K562 (cell line): Measurements from ENCODE around the gene SCO1. TPM values are rescaled to one million over a fixed set of nuclear protein-coding genes. Genes with fewer than 3 reads are reported as not detected.

Source experiments
- ATAC-seq: fragments of 200-7000 bp; cut with Tn5 transposase; 3 replicates; pipeline ENCODE4 v1.9.1; 2020; ENCODE audit warnings: moderate library complexity
- BruUV-seq: library from RNA; stranded (reverse); fragments of 400-500 nt; replicated peaks from 2 replicates; lab custom pipeline; 2021; lab: Mats Ljungman, UMichigan
- CTCF ChIA-PET: fragments of 300-600 bp; formaldehyde crosslinking; extraction: SDS; loops from one replicate; lab custom pipeline; 2021; ENCODE audit warnings: low intra/inter-chr PET ratio; lab: Yijun Ruan, JAX
- POLR2A ChIA-PET: fragments of 300-600, 350-650 bp; sonication (Branson Sonifier 250); formaldehyde crosslinking; extraction: SDS; loops from one replicate; lab custom pipeline; 2021; ENCODE audit warnings: antibody characterized with exemption, inconsistent platforms; lab: Yijun Ruan, JAX
- DNase-seq, 4 experiments: peaks; one replicate each; pipeline versions ENCODE4 v3.0.0 to v3.0.0-alpha.2; 2011 to 2018; ENCODE audit warnings: low spot score in 3 of 4, mixed read lengths in 3 of 4; ENCODE audit errors: extremely low read depth in 1 of 4
- FAIRE-seq: peaks from 2 replicates; lab custom pipeline; 2011; peaks lifted over from hg19 to GRCh38; lab: Jason Lieb, UNC
- H2AFZ ChIP-seq: 2 replicates; pipeline ENCODE4 v1.6.0; 2011; ENCODE audit warnings: low read depth, low read length, control low read depth, inconsistent platforms
- H3K27ac ChIP-seq: fragments of 200-600 bp; 3 replicates; pipeline ENCODE4 v1.8.0; 2011; ENCODE audit warnings: low read depth, mild to moderate bottlenecking, control low read depth, inconsistent platforms, low read length, moderate library complexity, mixed read lengths; ENCODE audit errors: extremely low read depth
- H3K27me3 ChIP-seq, 2 experiments: fragments of 300-600 bp in 1 of 2; 2 replicates in 1 of 2; 3 replicates in 1 of 2; pipeline versions ENCODE4 v1.6.0 to v1.8.0; 2011; ENCODE audit warnings: inconsistent platforms in 2 of 2, low read length in 2 of 2, mild to moderate bottlenecking in 1 of 2, mixed read lengths in 1 of 2, moderate library complexity in 1 of 2; ENCODE audit not compliant: control insufficient read depth in 2 of 2, insufficient read depth in 2 of 2
- H3K36me3 ChIP-seq: fragments of 300-600 bp; 3 replicates; pipeline ENCODE4 v1.8.0; 2011; ENCODE audit warnings: mild to moderate bottlenecking, low read length, inconsistent platforms; ENCODE audit not compliant: control insufficient read depth, insufficient read depth
- H3K4me1 ChIP-seq, 2 experiments: fragments of 200-600 bp in 1 of 2; replicated peaks in 1 of 2; 2 replicates in 1 of 2; 3 replicates in 1 of 2; pipeline versions ENCODE4 v1.5.1 to v1.8.0; 2011; ENCODE audit warnings: inconsistent platforms in 2 of 2, low read length in 2 of 2, mild to moderate bottlenecking in 1 of 2, mixed read lengths in 1 of 2, moderate library complexity in 1 of 2; ENCODE audit not compliant: control insufficient read depth in 2 of 2, insufficient read depth in 2 of 2
- H3K4me2 ChIP-seq: 2 replicates; pipeline ENCODE4 v1.6.1; 2011; ENCODE audit warnings: low read length, control low read depth, inconsistent platforms, mixed read lengths; ENCODE audit not compliant: insufficient read depth
- H3K4me3 ChIP-seq: fragments of 200-600 bp; sonication (generic), shearing (Covaris generic); 2 replicates; pipeline ENCODE4 v1.5.1; 2016; ENCODE audit warnings: control low read depth, inconsistent platforms
- H3K79me2 ChIP-seq: fragments of 200-600 bp; 3 replicates; pipeline ENCODE4 v1.8.0; 2011; ENCODE audit warnings: low read length, inconsistent platforms; ENCODE audit not compliant: control insufficient read depth, insufficient read depth
- H3K9ac ChIP-seq, 2 experiments: 2 replicates each; pipeline versions ENCODE4 v1.6.0 to v1.6.1; 2011; ENCODE audit warnings: low read depth in 2 of 2, low read length in 2 of 2, control low read depth in 1 of 2, inconsistent platforms in 1 of 2, mild to moderate bottlenecking in 1 of 2, mixed read lengths in 1 of 2; ENCODE audit not compliant: insufficient read depth in 1 of 2
- H3K9me1 ChIP-seq: one replicate; pipeline ENCODE4 v1.6.0; 2011; ENCODE audit warnings: inconsistent platforms, mild to moderate bottlenecking, low read length, moderate library complexity; ENCODE audit not compliant: control insufficient read depth, insufficient read depth
- H3K9me3 ChIP-seq: replicated peaks from 2 replicates; pipeline ENCODE4 v1.5.1; 2011; ENCODE audit warnings: low read depth, low read length, inconsistent platforms; ENCODE audit not compliant: control insufficient read depth, insufficient read depth
- H4K20me1 ChIP-seq: replicated peaks from 2 replicates; pipeline ENCODE4 v1.6.1; 2011; ENCODE audit warnings: low read length, inconsistent platforms, mixed read lengths; ENCODE audit not compliant: control insufficient read depth, insufficient read depth
- COPS2 ChIP-seq: fragments of 450-650 bp; conservative IDR thresholded peaks from 2 replicates; pipeline ENCODE4 v1.6.1; 2016; ENCODE audit warnings: mild to moderate bottlenecking, moderate library complexity
- ELF1 ChIP-seq: fragments of 200-800 bp; sonication (Bioruptor generic); IDR thresholded peaks from 2 replicates; pipeline ENCODE4 v1.6.1; 2016; ENCODE audit warnings: missing genetic modification characterization, missing compliant biosample characterization
- ELF2 ChIP-seq: fragments of 250-450 bp; sonication (Bioruptor Pico); IDR thresholded peaks from 2 replicates; pipeline ENCODE4 v1.5.0; 2021; ENCODE audit warnings: mild to moderate bottlenecking
- GTF2E2 ChIP-seq: fragments of 200-800 bp; sonication (Bioruptor generic); IDR thresholded peaks from 2 replicates; pipeline ENCODE4 v1.6.1; 2016; ENCODE audit warnings: missing genetic modification characterization, missing compliant biosample characterization
- L3MBTL2 ChIP-seq: fragments of 450-650 bp; IDR thresholded peaks from 2 replicates; pipeline ENCODE4 v1.6.1; 2016; ENCODE audit warnings: mild to moderate bottlenecking, moderate library complexity
- NCOA6 ChIP-seq: fragments of 450-650 bp; IDR thresholded peaks from 2 replicates; pipeline ENCODE4 v1.6.1; 2017; ENCODE audit warnings: mild to moderate bottlenecking
- NELFE ChIP-seq: IDR thresholded peaks from 2 replicates; pipeline ENCODE4 v1.6.1; 2011; ENCODE audit warnings: mild to moderate bottlenecking; ENCODE audit not compliant: insufficient read depth, insufficient read length
- NFE2 ChIP-seq: IDR thresholded peaks from 2 replicates; pipeline ENCODE4 v1.6.1; 2014; ENCODE audit warnings: antibody characterized with exemption, low read depth
- PML ChIP-seq: IDR thresholded peaks from 2 replicates; pipeline ENCODE4 v1.6.1; 2012; ENCODE audit warnings: low read length, inconsistent platforms
- RNF2 ChIP-seq: sonication (generic); IDR thresholded peaks from 2 replicates; pipeline ENCODE4 v1.6.1; 2016
- SRF ChIP-seq, 2 experiments: fragments of 250-450, 450-650 bp in 1 of 2; sonication (Bioruptor Pico) in 1 of 2; sonication (generic) in 1 of 2; formaldehyde crosslinking; IDR thresholded peaks; 2 replicates each; pipeline versions ENCODE4 v1.5.0 to v1.5.1; 2020 to 2022; ENCODE audit warnings: mild to moderate bottlenecking in 1 of 2, missing genetic modification reagents in 1 of 2
- THRB ChIP-seq: fragments of 450-650 bp; formaldehyde crosslinking; conservative IDR thresholded peaks from 2 replicates; pipeline ENCODE4 v1.4.0; 2022; ENCODE audit warnings: mild to moderate bottlenecking, missing genetic modification characterization
- USF1 ChIP-seq: sonication (generic); formaldehyde crosslinking; IDR thresholded peaks from 2 replicates; pipeline ENCODE4 v1.9.0; 2022; ENCODE audit warnings: mild to moderate bottlenecking, missing genetic modification reagents
- YY1 ChIP-seq, 3 experiments: IDR thresholded peaks; 2 replicates each; pipeline ENCODE4 v1.6.1; 2011; ENCODE audit warnings: low read length in 2 of 3, mild to moderate bottlenecking in 2 of 3, moderate library complexity in 2 of 3, borderline replicate concordance in 1 of 3, control low read depth in 1 of 3, low read depth in 1 of 3; ENCODE audit not compliant: insufficient read depth in 3 of 3, insufficient replicate concordance in 2 of 3, control insufficient read depth in 1 of 3, insufficient read length in 1 of 3; ENCODE audit errors: extremely low read depth in 1 of 3
- ZBTB43 ChIP-seq: sonication (generic); formaldehyde crosslinking; IDR thresholded peaks from 2 replicates; pipeline ENCODE4 v1.8.0; 2023; ENCODE audit warnings: mild to moderate bottlenecking, missing genetic modification reagents
- ZKSCAN1 ChIP-seq: fragments of 150-350 bp; IDR thresholded peaks from 2 replicates; pipeline ENCODE4 v1.6.1; 2016; ENCODE audit warnings: low read depth, low read length
- ZNF212 ChIP-seq: fragments of 450-650 bp; formaldehyde crosslinking; IDR thresholded peaks from 2 replicates; pipeline ENCODE4 v1.4.0; 2020; ENCODE audit warnings: mild to moderate bottlenecking
- WGBS: fragments of 100-300 bp; shearing (Covaris generic); methylation state at CpG from one replicate; pipeline ENCODE4 v1.1.6; 2016; ENCODE audit warnings: low coverage, mixed read lengths; ENCODE audit not compliant: insufficient coverage; ENCODE audit errors: missing lambda C conversion rate; 5-methylcytosine and 5-hydroxymethylcytosine counted together
- in situ Hi-C: fragments of 300-500 bp; cut with MboI; formaldehyde crosslinking; loops from 4 replicates; pipeline ENCODE4 v1.15.0; 2018; ENCODE audit warnings: inconsistent platforms, mixed read lengths
- intact Hi-C: fragments of 100-400 bp; cut with micrococcal nuclease; formaldehyde crosslinking; loops from 2 replicates; pipeline ENCODE4 v1.14.2; 2022
- polyA plus RNA-seq, 8 experiments: library from polyadenylated mRNA; depleted of rRNA in 4 of 8; stranded (reverse) in 5 of 8; unstranded in 3 of 8; fragments of >200 nt; fragmentation: Nextera tagmentation in 2 of 8; fragmentation: Illumina TruSeq in 1 of 8; extraction: Ambion mirVana in 2 of 8; extraction: Trizol in 1 of 8; gene quantifications; 2 replicates each; pipeline versions ENCODE4 v1.2.1 to v1.2.3, GENCODE V29; 2011 to 2014; ENCODE audit warnings: inconsistent platforms in 1 of 8, missing spikeins in 1 of 8
- total RNA-seq, 7 experiments: library from RNA; depleted of rRNA in 6 of 7; stranded (reverse); fragments of >200 nt in 6 of 7; fragmentation: Illumina TruSeq in 2 of 7; extraction: Trizol in 2 of 7; gene quantifications; 2 replicates each; pipeline versions ENCODE4 v1.2.1 to v1.2.3, GENCODE V29; 2011 to 2021; ENCODE audit warnings: low replicate concordance in 1 of 7

The SCO1 gene
- total and polyA plus RNA-seq, 9 of the 15 experiments (the other 6 are each of a cell fraction or from before 2014, with no cell fraction given) = 7.1 to 40.9 (median 22.1) TPM

- Histone ChIP-seq H3K4me3 (no peak overlapping the region), H2AFZ (no peak overlapping the region), H3K27me3 (peaks cover 0 to 6% of the 10 kb centered on the region in 2 experiments; a peak in 2 of 5 replicates), H3K36me3 (no peaks in the 10 kb centered on the region), H3K4me1 (no peaks in the 10 kb centered on the region), H3K9ac (no peak overlapping the region), H3K9me1 (no peaks in the 10 kb centered on the region), H3K9me3 (no peaks in the 10 kb centered on the region), H3K27ac (no peak overlapping the region), H4K20me1 (no peaks in the 10 kb centered on the region), H3K79me2 (no peaks in the 10 kb centered on the region), H3K4me2 (no peak overlapping the region)
- CTCF ChIA-PET = interaction anchor here (1.5 kb wide), 1 partner anchor 106 kb away, joined by 5 read pairs; no protein-coding TSS in a partner anchor
- DNase-seq = no peak
- 17% methylated on average over 2 of the region's 5 CpGs for WGBS
- ATAC-seq = no peak
- in situ Hi-C loops = no loop called here
- no peak for FAIRE-seq
- BruUV-seq = no TSS peak
- intact Hi-C loops = no loop called here
- POLR2A ChIA-PET = no interaction called here
- TF ChIP-seq GTF2E2 (tag) (no peak), NFE2 (no peak), THRB (CRISPR knock-in tag) (no peak), ZKSCAN1 (no peak), YY1 (IDR thresholded peaks at IDR 0.05; ENCODE audit: borderline replicate concordance in 1 of 3, control insufficient read depth in 1 of 3, extremely low read depth in 1 of 3, insufficient read depth in 3 of 3, insufficient read length in 1 of 3, insufficient replicate concordance in 2 of 3, low read depth in 1 of 3, low read length in 2 of 3) (no peak), ELF1 (tag) (no peak), NCOA6 (no peak), NELFE (no peak), PML (no peak), RNF2 (no peak), SRF (CRISPR knock-in tag; IDR thresholded peaks at IDR 0.05) (no peak), ZBTB43 (CRISPR knock-in tag) (no peak), L3MBTL2 (no peak), ZNF212 (CRISPR knock-in tag) (no peak), COPS2 (no peak), USF1 (CRISPR knock-in tag) (no peak), ELF2 (no peak)
Observed at GRCh38 chr17:10738521-10739258, 41.4 kb upstream of the SCO1 start.
